GM18499 (cell line): ENCODE measurements around the gene NLRP12.
"Not testable (repeated sequence)": the region's sequence is repeated elsewhere in the genome, so short reads cannot be mapped to it uniquely, and the experiment has no call there.

Experiments
- ATAC-seq: cut with Tn5 transposase; IDR thresholded peaks from one replicate; pipeline ENCODE4 v1.9.1; 2021; ENCODE audit warnings: moderate number of reproducible peaks; ENCODE audit not compliant: insufficient read depth, unreplicated experiment

Gene NLRP12

GRCh38 chr19:53782698-53783097 lies 41.4 kb downstream of the NLRP12 start:
- ATAC-seq, result no peak

GRCh38 chr19:53781332-53781731 lies 42.8 kb downstream of the NLRP12 start:
- not testable (repeated sequence) for ATAC-seq

GRCh38 chr19:53780506-53780905 lies 43.6 kb downstream of the NLRP12 start:
- no peak for ATAC-seq

GRCh38 chr19:53775524-53775923 lies 48.6 kb downstream of the NLRP12 start:
- no peak for ATAC-seq

- not testable (repeated sequence) for ATAC-seq
Observed at GRCh38 chr19:53774491-53774890, 49.6 kb downstream of the NLRP12 start.

DNA sequence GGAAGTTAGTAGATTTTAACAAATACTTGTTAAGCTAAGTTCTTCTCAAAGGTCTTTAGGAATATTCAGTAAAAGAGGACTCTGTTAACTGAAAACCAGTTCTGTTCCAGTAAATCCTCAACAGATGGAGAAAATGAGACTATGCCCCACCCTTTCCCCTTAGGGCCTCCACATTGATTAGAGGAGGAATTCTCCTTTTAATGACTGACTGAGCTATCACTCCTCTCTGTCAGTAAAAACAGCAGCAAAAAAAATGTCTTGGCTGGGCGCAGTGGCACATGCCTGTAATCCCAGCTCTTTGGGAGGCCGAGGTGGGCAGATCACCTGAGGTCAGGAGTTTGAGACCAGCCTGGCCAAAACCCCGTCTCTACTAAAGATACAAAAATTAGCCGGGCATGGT lies 50.1 kb downstream of the NLRP12 start:
- no peak for ATAC-seq

GRCh38 chr19:53772943-53773342 lies 51.2 kb downstream of the NLRP12 start:
- ATAC-seq, result no peak

DNA sequence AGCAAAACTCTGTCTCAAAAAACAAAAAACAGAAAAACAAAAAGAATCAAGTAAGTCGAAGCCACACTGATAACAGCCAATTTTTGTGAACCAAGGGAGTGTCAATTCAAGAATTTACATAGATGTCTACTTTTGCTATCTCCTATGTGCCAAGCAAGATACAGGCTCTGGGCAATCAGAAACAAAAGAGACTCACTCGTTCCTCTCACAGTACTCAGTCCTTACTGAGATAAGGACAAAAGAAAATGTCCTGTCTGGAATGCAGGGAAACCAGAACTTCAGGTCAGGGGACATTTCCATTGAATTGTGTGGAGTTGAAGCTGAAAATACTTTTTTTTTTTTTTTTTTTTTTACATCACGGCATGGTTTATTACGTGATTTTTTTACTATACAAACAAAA lies 53.0 kb downstream of the NLRP12 start:
- ATAC-seq, result no peak

GRCh38 chr19:53769696-53770309 lies 54.3 kb downstream of the NLRP12 start:
- not testable (repeated sequence) for ATAC-seq

DNA sequence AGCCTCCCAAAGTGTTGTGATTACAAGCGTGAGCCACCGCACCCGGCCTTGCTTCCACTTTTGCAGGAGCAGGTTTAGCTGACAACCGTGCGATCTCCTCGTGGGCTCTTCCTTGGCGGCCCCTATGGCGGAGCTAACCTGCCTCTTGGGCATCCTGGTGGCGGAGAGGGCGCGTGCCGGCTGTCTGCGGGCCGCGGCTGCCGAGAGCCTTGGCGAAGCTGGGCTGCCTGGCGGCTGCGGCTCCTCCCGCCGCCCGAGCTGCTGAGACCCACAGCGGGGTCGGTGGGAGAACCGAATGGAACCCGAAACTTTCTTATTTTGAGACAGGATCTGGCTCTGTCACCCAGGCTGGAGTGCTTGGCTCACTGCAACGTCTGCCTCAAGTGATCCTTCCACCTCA lies 55.7 kb downstream of the NLRP12 start:
- ATAC-seq, result no peak

- ATAC-seq, result not testable (repeated sequence)
Observed at GRCh38 chr19:53758991-53759390, 65.1 kb downstream of the NLRP12 start.
